HG03064 (cell line): ENCODE measurements around the gene RFPL4AL1.

ENCODE experiments used
- ATAC-seq: cut with Tn5 transposase; IDR thresholded peaks from one replicate; pipeline ENCODE4 v1.9.1; 2021; ENCODE audit warnings: low read depth; ENCODE audit not compliant: unreplicated experiment

The RFPL4AL1 gene

DNA sequence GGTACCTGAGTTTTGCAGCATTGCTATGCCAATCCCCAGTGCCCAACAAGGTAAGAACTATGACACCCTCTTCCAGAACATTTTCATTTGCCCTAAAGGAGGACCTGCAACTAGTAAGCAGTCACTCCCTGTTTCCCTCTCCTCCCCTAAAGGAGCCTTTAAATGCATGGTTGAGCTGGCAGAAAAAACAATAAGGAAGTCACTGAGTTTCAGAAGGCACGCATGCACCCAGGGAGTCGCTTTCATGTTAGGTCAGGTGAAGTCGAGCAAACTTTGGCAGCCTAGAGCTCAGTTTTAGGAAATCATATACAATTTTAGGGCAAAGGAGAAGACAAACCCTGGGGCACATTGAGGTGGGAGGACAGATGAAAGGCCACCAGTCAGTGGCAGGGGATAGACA is 51.1 kb downstream of the RFPL4AL1 start:
- no peak for ATAC-seq
